ENCODE results near the gene TTC7B. TPM values are rescaled to one million over a fixed set of nuclear protein-coding genes. Genes with fewer than 3 reads are reported as not detected.

Gene TTC7B
- total and polyA plus RNA-seq, 2 of the 13 experiments (the other 11 are each of a cell fraction or from before 2014, with no cell fraction given) = 1.3 to 3.2 TPM

DNA sequence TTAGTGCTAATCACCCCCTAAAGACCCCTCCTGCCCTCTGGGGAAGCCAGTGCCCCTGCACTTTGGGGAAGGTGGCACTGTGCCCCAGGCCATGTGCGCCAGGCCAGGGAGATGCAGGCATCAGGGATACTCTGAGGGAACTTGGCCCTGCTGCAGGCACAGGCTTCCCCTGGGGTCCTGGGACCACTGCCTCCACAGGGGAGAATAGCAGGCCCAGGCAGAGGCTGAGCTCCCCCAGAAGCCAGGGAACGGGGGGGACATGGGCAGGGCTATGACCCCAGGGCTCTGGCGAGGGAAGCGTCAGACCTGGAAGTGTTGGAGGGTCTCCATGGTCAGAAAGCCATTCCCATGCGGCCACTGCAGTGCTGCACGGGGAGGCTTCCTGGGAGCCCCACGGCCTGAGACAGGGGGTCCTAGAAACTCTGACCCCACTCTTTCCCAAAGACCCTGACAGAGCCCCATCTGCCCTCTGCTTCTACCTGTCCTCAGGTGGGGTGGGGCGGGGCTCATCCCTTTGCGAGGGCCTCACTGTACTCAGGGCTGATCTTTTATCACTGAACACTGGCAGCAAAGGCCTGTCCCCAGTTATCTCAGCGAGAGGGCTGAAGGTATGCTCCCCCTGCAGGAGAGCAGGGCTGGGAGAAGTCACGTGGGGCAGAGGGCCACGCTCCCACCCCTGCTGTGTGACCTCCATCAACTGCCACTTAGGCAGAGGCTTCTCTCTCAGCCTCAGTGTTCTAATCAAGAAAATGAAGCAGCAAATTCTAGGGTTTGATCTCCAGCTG lies 259.4 kb downstream of the TTC7B start (continued):
- TF ChIP-seq, protein P1, sequence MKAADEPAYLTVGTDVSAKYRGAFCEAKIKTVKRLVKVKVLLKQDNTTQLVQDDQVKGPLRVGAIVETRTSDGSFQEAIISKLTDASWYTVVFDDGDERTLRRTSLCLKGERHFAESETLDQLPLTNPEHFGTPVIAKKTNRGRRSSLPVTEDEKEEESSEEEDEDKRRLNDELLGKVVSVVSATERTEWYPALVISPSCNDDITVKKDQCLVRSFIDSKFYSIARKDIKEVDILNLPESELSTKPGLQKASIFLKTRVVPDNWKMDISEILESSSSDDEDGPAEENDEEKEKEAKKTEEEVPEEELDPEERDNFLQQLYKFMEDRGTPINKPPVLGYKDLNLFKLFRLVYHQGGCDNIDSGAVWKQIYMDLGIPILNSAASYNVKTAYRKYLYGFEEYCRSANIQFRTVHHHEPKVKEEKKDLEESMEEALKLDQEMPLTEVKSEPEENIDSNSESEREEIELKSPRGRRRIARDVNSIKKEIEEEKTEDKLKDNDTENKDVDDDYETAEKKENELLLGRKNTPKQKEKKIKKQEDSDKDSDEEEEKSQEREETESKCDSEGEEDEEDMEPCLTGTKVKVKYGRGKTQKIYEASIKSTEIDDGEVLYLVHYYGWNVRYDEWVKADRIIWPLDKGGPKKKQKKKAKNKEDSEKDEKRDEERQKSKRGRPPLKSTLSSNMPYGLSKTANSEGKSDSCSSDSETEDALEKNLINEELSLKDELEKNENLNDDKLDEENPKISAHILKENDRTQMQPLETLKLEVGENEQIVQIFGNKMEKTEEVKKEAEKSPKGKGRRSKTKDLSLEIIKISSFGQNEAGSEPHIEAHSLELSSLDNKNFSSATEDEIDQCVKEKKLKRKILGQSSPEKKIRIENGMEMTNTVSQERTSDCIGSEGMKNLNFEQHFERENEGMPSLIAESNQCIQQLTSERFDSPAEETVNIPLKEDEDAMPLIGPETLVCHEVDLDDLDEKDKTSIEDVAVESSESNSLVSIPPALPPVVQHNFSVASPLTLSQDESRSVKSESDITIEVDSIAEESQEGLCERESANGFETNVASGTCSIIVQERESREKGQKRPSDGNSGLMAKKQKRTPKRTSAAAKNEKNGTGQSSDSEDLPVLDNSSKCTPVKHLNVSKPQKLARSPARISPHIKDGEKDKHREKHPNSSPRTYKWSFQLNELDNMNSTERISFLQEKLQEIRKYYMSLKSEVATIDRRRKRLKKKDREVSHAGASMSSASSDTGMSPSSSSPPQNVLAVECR (CRISPR knock-in tag; IDR thresholded peaks at IDR 0.05; ENCODE audit: borderline replicate concordance) = 0 out of 2 replicates have a peak, but pooled peaks have one; percentile 6
- TF ChIP-seq ETV6 (CRISPR knock-in tag; conservative IDR thresholded peaks at IDR 0.05) = no peak
- TF ChIP-seq, protein P2, sequence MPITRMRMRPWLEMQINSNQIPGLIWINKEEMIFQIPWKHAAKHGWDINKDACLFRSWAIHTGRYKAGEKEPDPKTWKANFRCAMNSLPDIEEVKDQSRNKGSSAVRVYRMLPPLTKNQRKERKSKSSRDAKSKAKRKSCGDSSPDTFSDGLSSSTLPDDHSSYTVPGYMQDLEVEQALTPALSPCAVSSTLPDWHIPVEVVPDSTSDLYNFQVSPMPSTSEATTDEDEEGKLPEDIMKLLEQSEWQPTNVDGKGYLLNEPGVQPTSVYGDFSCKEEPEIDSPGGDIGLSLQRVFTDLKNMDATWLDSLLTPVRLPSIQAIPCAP (CRISPR knock-in tag; IDR thresholded peaks at IDR 0.05; ENCODE audit: low read depth) = no peak
- TF ChIP-seq ZNF160 (CRISPR knock-in tag; IDR thresholded peaks at IDR 0.05) = no peak

DNA sequence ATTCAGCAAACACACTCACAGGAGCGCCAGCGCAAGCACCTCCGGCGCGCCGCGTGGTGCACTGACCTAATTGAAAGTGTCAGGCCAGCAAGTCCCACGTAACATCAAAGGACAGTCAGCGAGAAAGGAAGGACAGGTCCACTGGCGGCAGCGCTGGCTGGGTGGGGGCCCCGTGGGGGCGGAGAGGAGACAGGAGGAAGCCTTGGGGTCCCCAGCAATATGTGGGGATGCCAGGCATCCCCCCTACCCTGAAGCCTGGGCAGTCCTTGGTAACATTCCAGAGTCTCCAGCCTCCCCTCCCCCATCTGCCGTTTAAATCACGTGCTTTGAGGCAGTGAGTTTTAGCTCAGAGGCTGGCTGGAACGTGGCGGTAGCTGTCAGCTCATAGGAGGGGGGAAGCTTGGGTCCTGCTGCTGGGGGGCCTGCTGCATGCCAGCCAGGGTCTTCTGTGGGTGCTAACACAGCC lies 260.2 kb downstream of the TTC7B start:
- DNase-seq (ENCODE audit: low spot score) = peak; percentile 29
- TF ChIP-seq TGIF2 (CRISPR knock-in tag; IDR thresholded peaks at IDR 0.05) (peak; percentile 59; the same call in 1 of the 2 replicates), KDM6A (CRISPR knock-in tag; IDR thresholded peaks at IDR 0.05; ENCODE audit: low read depth) (no peak), FOSL2 (CRISPR knock-in tag; IDR thresholded peaks at IDR 0.05) (0 out of 2 replicates have a peak, but pooled peaks have one; percentile 5), HIVEP1 (CRISPR knock-in tag; IDR thresholded peaks at IDR 0.05) (0 out of 2 replicates have a peak, but pooled peaks have one; percentile 5), ZNF530 (CRISPR knock-in tag; IDR thresholded peaks at IDR 0.05; ENCODE audit: low read depth) (no peak), MAZ (IDR thresholded peaks at IDR 0.05; ENCODE audit: borderline replicate concordance, low read depth, low read length) (0 out of 2 replicates have a peak, but pooled peaks have one; percentile 15), MAZ (CRISPR knock-in tag; IDR thresholded peaks at IDR 0.05; ENCODE audit: low read depth) (no peak), ZNF616 (CRISPR knock-in tag; IDR thresholded peaks at IDR 0.05; ENCODE audit: low read depth) (no peak)
- TF ChIP-seq, protein P3, sequence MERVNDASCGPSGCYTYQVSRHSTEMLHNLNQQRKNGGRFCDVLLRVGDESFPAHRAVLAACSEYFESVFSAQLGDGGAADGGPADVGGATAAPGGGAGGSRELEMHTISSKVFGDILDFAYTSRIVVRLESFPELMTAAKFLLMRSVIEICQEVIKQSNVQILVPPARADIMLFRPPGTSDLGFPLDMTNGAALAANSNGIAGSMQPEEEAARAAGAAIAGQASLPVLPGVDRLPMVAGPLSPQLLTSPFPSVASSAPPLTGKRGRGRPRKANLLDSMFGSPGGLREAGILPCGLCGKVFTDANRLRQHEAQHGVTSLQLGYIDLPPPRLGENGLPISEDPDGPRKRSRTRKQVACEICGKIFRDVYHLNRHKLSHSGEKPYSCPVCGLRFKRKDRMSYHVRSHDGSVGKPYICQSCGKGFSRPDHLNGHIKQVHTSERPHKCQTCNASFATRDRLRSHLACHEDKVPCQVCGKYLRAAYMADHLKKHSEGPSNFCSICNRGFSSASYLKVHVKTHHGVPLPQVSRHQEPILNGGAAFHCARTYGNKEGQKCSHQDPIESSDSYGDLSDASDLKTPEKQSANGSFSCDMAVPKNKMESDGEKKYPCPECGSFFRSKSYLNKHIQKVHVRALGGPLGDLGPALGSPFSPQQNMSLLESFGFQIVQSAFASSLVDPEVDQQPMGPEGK (CRISPR knock-in tag; IDR thresholded peaks at IDR 0.05) = peak; percentile 17; the same call in 1 of the 2 replicates
- TF ChIP-seq, protein P4, sequence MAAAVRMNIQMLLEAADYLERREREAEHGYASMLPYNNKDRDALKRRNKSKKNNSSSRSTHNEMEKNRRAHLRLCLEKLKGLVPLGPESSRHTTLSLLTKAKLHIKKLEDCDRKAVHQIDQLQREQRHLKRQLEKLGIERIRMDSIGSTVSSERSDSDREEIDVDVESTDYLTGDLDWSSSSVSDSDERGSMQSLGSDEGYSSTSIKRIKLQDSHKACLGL (CRISPR knock-in tag; IDR thresholded peaks at IDR 0.05) = 0 out of 2 replicates have a peak, but pooled peaks have one; percentile 35

More for the DNA sequence above, 260.2 kb downstream of the TTC7B start:
- H3K4me2 ChIP-seq (ENCODE audit: low read depth, low read length) = peak overlapping the region; percentile 78
- H3K79me2 ChIP-seq (ENCODE audit: insufficient read depth, low read length) = no peaks in the 10 kb centered on the region
- no peak overlapping the region; the same call in 1 of the 2 replicates for H3K9ac ChIP-seq (ENCODE audit: insufficient read depth, low read depth, low read length)
- in situ Hi-C loops (cut with HindIII; ENCODE audit: extremely low pct_ligation_motif_present, low pct_unique_long_range_greater_than_20kb) = no loop called here
- no peaks in the 10 kb centered on the region for H4K20me1 ChIP-seq (ENCODE audit: insufficient read depth, low read length)
- FAIRE-seq (no peak), ATAC-seq (peak; percentile 69)
- no TSS peak for BruUV-seq (replicated peaks)
- no peaks in the 10 kb centered on the region for H3K36me3 ChIP-seq (replicated peaks in 1 of 2; ENCODE audit: control insufficient read depth in 1 of 2, insufficient read depth in 2 of 2, low read length in 2 of 2)
- ChIA-PET CTCF (ENCODE audit: low intra/inter-chr PET ratio, low total read pairs) (no interaction called here), POLR2A (interaction anchor here (0.8 to 1.5 kb wide), 3 partner anchors 9 to 43 kb away, joined by 3 read pairs; no protein-coding TSS in a partner anchor)
- H3K27me3 ChIP-seq (ENCODE audit: control insufficient read depth in 1 of 2, insufficient read depth in 2 of 2, low read length in 2 of 2) = peaks cover 0 to 10% of the 10 kb centered on the region in 2 experiments; a peak in 3 of 5 replicates
- no peak overlapping the region for H2AFZ ChIP-seq (ENCODE audit: low read length)
- intact Hi-C loops (cut with micrococcal nuclease; ENCODE audit: unreplicated experiment) = no loop called here
- peaks cover 20% of the 10 kb centered on the region for H3K4me1 ChIP-seq (ENCODE audit: insufficient read depth, low read length)
- H3K4me3 ChIP-seq (replicated peaks in 1 of 3; ENCODE audit: insufficient read depth in 1 of 3, low read depth in 2 of 3, low read length in 3 of 3) = peak overlapping the region; percentile 18 to 67 (median 43)
- H3K27ac ChIP-seq (ENCODE audit: extremely low read length, insufficient read depth, low read length) = no peak overlapping the region
- H3K9me3 ChIP-seq (ENCODE audit: low read length) = no peaks in the 10 kb centered on the region
- WGBS (ENCODE audit: low lambda C conversion rate) = 0% methylated on average over 11 of the region's 17 CpGs
